SK-N-SH treated with all-trans-retinoic acid at 6 μM for 48 hours (cell line): ENCODE data around the gene PDE7B.

Experiments used
- ATAC-seq: fragments of 200-7000 bp; cut with Tn5 transposase; 3 replicates; pipeline ENCODE4 v1.9.1; 2020; ENCODE audit warnings: mild to moderate bottlenecking, moderate library complexity
- ARNTL ChIP-seq: fragments of 450-650 bp; formaldehyde crosslinking; IDR thresholded peaks from 2 replicates; pipeline ENCODE4 v1.5.0; 2020; ENCODE audit warnings: low read depth, mild to moderate bottlenecking, moderate library complexity, borderline replicate concordance
- BACH2 ChIP-seq: fragments of 250-450 bp; sonication (Bioruptor Pico); IDR thresholded peaks from 2 replicates; pipeline ENCODE4 v1.9.0; 2021; ENCODE audit warnings: mild to moderate bottlenecking, borderline replicate concordance
- CREB5 ChIP-seq: fragments of 250-450 bp; sonication (Bioruptor Pico); IDR thresholded peaks from 2 replicates; pipeline ENCODE4 v1.5.1; 2020; ENCODE audit warnings: low read depth, mild to moderate bottlenecking, moderate library complexity
- CSDC2 ChIP-seq: fragments of 250-450 bp; sonication (Bioruptor Pico); IDR thresholded peaks from 2 replicates; pipeline ENCODE4 v1.5.0; 2020; ENCODE audit warnings: mild to moderate bottlenecking, moderate library complexity
- CSRNP3 ChIP-seq: fragments of 250-450 bp; sonication (Bioruptor Pico); IDR thresholded peaks from 2 replicates; pipeline ENCODE4 v1.5.1; 2021; ENCODE audit warnings: mild to moderate bottlenecking, moderate library complexity
- ESRRG ChIP-seq: fragments of 250-450 bp; sonication (Bioruptor Pico); IDR thresholded peaks from 2 replicates; pipeline ENCODE4 v1.6.1; 2021; ENCODE audit warnings: mild to moderate bottlenecking
- GLIS3 ChIP-seq: fragments of 250-450 bp; sonication (Bioruptor Pico); IDR thresholded peaks from 2 replicates; pipeline ENCODE4 v1.5.0; 2020; ENCODE audit warnings: mild to moderate bottlenecking, moderate library complexity
- ISL1 ChIP-seq: fragments of 250-450 bp; sonication (Bioruptor Pico); IDR thresholded peaks from 2 replicates; pipeline ENCODE4 v2.1.2; 2022; ENCODE audit warnings: mild to moderate bottlenecking, moderate library complexity
- OSR1 ChIP-seq: fragments of 250-450 bp; sonication (Bioruptor Pico); IDR thresholded peaks from 2 replicates; pipeline ENCODE4 v1.8.0; 2022; ENCODE audit warnings: moderate library complexity, mild to moderate bottlenecking, inconsistent platforms
- PATZ1 ChIP-seq: fragments of 250-450 bp; sonication (Bioruptor Pico); IDR thresholded peaks from 2 replicates; pipeline ENCODE4 v1.8.0; 2020; ENCODE audit warnings: mild to moderate bottlenecking, moderate library complexity, borderline replicate concordance
- POU6F1 ChIP-seq: fragments of 250-450 bp; sonication (Bioruptor Pico); IDR thresholded peaks from 2 replicates; pipeline ENCODE4 v1.8.0; 2021; ENCODE audit warnings: low read depth, mild to moderate bottlenecking, moderate library complexity, borderline replicate concordance
- PPARA ChIP-seq: fragments of 250-450 bp; sonication (Bioruptor Pico); IDR thresholded peaks from 2 replicates; pipeline ENCODE4 v1.5.0; 2020; ENCODE audit warnings: mild to moderate bottlenecking, borderline replicate concordance
- RARB ChIP-seq: fragments of 250-450 bp; sonication (Bioruptor Pico); IDR thresholded peaks from 2 replicates; pipeline ENCODE4 v1.8.0; 2021; ENCODE audit warnings: mild to moderate bottlenecking, moderate library complexity
- SNAI2 ChIP-seq: fragments of 250-450 bp; sonication (Bioruptor Pico); IDR thresholded peaks from 2 replicates; pipeline ENCODE4 v1.5.0; 2020; ENCODE audit warnings: mild to moderate bottlenecking, moderate library complexity
- TCF4 ChIP-seq: fragments of 250-450 bp; sonication (Bioruptor Pico); IDR thresholded peaks from 2 replicates; pipeline ENCODE4 v1.8.0; 2021; ENCODE audit warnings: mild to moderate bottlenecking, moderate library complexity, borderline replicate concordance
- TOX ChIP-seq: fragments of 250-450 bp; sonication (Bioruptor Pico); IDR thresholded peaks from 2 replicates; pipeline ENCODE4 v1.8.0; 2021; ENCODE audit warnings: mild to moderate bottlenecking, moderate library complexity, borderline replicate concordance
- TSHZ2 ChIP-seq: fragments of 250-450 bp; sonication (Bioruptor Pico); IDR thresholded peaks from 2 replicates; pipeline ENCODE4 v1.5.0; 2020; ENCODE audit warnings: mild to moderate bottlenecking, moderate library complexity
- ZC3H10 ChIP-seq: fragments of 250-450 bp; sonication (Bioruptor Pico); IDR thresholded peaks from 2 replicates; pipeline ENCODE4 v1.5.1; 2021; ENCODE audit warnings: mild to moderate bottlenecking, moderate library complexity
- ZFP3 ChIP-seq: fragments of 250-450 bp; sonication (Bioruptor Pico); IDR thresholded peaks from 2 replicates; pipeline ENCODE4 v1.5.0; 2020; ENCODE audit warnings: mild to moderate bottlenecking, moderate library complexity
- ZNF565 ChIP-seq: fragments of 450-650 bp; formaldehyde crosslinking; conservative IDR thresholded peaks from 2 replicates; pipeline ENCODE4 v1.5.0; 2020; ENCODE audit warnings: low read depth, mild to moderate bottlenecking, moderate library complexity
- ZNF70 ChIP-seq: fragments of 450-650 bp; formaldehyde crosslinking; IDR thresholded peaks from 2 replicates; pipeline ENCODE4 v1.5.0; 2020; ENCODE audit warnings: mild to moderate bottlenecking, moderate library complexity
- ZNF8 ChIP-seq: fragments of 450-650 bp; formaldehyde crosslinking; IDR thresholded peaks from 2 replicates; pipeline ENCODE4 v1.5.0; 2020; ENCODE audit warnings: mild to moderate bottlenecking, moderate library complexity

Gene PDE7B

GRCh38 chr6:135831016-135831415, 20.5 kb upstream of the PDE7B start:
- TF ChIP-seq CREB5 (CRISPR knock-in tag), result no peak
- TF ChIP-seq BACH2 (CRISPR knock-in tag), result no peak
- TF ChIP-seq ISL1 (CRISPR knock-in tag), result no peak
- no peak for ATAC-seq

- ATAC-seq, result no peak
- no peak for TF ChIP-seq ISL1 (CRISPR knock-in tag)
- no peak for TF ChIP-seq RARB (CRISPR knock-in tag)
- TF ChIP-seq ZNF565 (CRISPR knock-in tag), result no peak
- no peak for TF ChIP-seq SNAI2 (CRISPR knock-in tag)
- no peak for TF ChIP-seq GLIS3 (CRISPR knock-in tag)
- TF ChIP-seq PPARA (CRISPR knock-in tag), result no peak
- TF ChIP-seq TOX (CRISPR knock-in tag), result no peak
- TF ChIP-seq BACH2 (CRISPR knock-in tag), result no peak
- TF ChIP-seq ARNTL (CRISPR knock-in tag), result no peak
Observed at GRCh38 chr6:135832166-135832565, 19.3 kb upstream of the PDE7B start.

GRCh38 chr6:135833771-135834170, 17.7 kb upstream of the PDE7B start:
- no peak for TF ChIP-seq TSHZ2 (CRISPR knock-in tag)
- no peak for TF ChIP-seq CSDC2
- TF ChIP-seq TCF4 (CRISPR knock-in tag), result no peak
- TF ChIP-seq ZNF565 (CRISPR knock-in tag), result no peak
- no peak for TF ChIP-seq POU6F1 (CRISPR knock-in tag)
- TF ChIP-seq BACH2 (CRISPR knock-in tag), result no peak
- TF ChIP-seq ISL1 (CRISPR knock-in tag), result no peak
- no peak for TF ChIP-seq ZNF8 (CRISPR knock-in tag)
- no peak for TF ChIP-seq OSR1 (CRISPR knock-in tag)
- TF ChIP-seq CSRNP3, result no peak
- no peak for TF ChIP-seq ZC3H10 (CRISPR knock-in tag)
- no peak for TF ChIP-seq TOX (CRISPR knock-in tag)
- no peak for TF ChIP-seq PATZ1 (CRISPR knock-in tag)
- TF ChIP-seq GLIS3 (CRISPR knock-in tag), result no peak
- TF ChIP-seq ARNTL (CRISPR knock-in tag), result no peak
- TF ChIP-seq ESRRG (CRISPR knock-in tag), result no peak
- TF ChIP-seq CREB5 (CRISPR knock-in tag), result no peak
- TF ChIP-seq ZFP3, result no peak
- no peak for TF ChIP-seq ZNF70
- no peak for TF ChIP-seq SNAI2 (CRISPR knock-in tag)
- ATAC-seq, result no peak
